Stimulated activated CD4-positive, alpha-beta T cell treated with anti-CD3 and anti-CD28 coated beads, Interleukin-1b, Interleukin-23, amount 100 ng/mL, for 4 hours (primary cell): ENCODE measurements around the gene MRPL49.
"Not testable (repeated sequence)": the region's sequence is repeated elsewhere in the genome, so short reads cannot be mapped to it uniquely, and the experiment has no call there.

Experiments used
- DNase-seq, 2 donors: peaks; one replicate each; pipeline ENCODE4 v3.0.0-alpha.2; 2020; ENCODE audit warnings: low read depth in 2 of 2

Gene MRPL49

GRCh38 chr11:65117206-65118096 lies 4.7 kb upstream of the MRPL49 start, which contains the start of gene ZNHIT2:
ZNHIT2 (minus strand) TSS chr11:65117701; CDS start chr11:65117653, 48 bp downstream.
- DNase-seq: peak; percentile 100

GRCh38 chr11:65118097-65118837 lies 3.9 kb upstream of the MRPL49 start:
- DNase-seq: no peak

GRCh38 chr11:65118891-65119669 lies 3.0 kb upstream of the MRPL49 start:
- DNase-seq: not testable (repeated sequence)

- no peak for DNase-seq
These were observed 2.5 kb upstream of the MRPL49 start for GRCh38 chr11:65119670-65119995.

- no peak for DNase-seq
These were observed 1.3 kb upstream of the MRPL49 start for GRCh38 chr11:65120831-65121230.

- DNase-seq: no peak
These were observed 665 bp upstream of the MRPL49 start for GRCh38 chr11:65121447-65121864.

GRCh38 chr11:65124480-65125196 lies 2.5 kb downstream of the MRPL49 start:
- DNase-seq: no peak

GRCh38 chr11:65125197-65126056 lies 3.3 kb downstream of the MRPL49 start:
- no peak for DNase-seq

- no peak for DNase-seq
These were observed 4.6 kb downstream of the MRPL49 start for GRCh38 chr11:65126624-65127274.

- no peak for DNase-seq
These were observed 5.5 kb downstream of the MRPL49 start for GRCh38 chr11:65127473-65128181.

- no peak for DNase-seq
These were observed 6.3 kb downstream of the MRPL49 start for GRCh38 chr11:65128182-65129145.

GRCh38 chr11:65129649-65130441 lies 7.7 kb downstream of the MRPL49 start:
- DNase-seq: no peak

GRCh38 chr11:65130631-65131416 lies 8.7 kb downstream of the MRPL49 start:
- DNase-seq: no peak

- DNase-seq: no peak
These were observed 9.3 kb downstream of the MRPL49 start for GRCh38 chr11:65131417-65131776.

- no peak for DNase-seq
These were observed 9.7 kb downstream of the MRPL49 start for GRCh38 chr11:65131895-65132237.

GRCh38 chr11:65132238-65132987 lies 10.3 kb downstream of the MRPL49 start:
- no peak for DNase-seq
